ENCODE data around the gene PLCB1. TPM values are rescaled to one million over a fixed set of nuclear protein-coding genes. Genes with fewer than 3 reads are reported as not detected.

PLCB1 gene
- polyA plus RNA-seq, 1 donor (not counting 4 experiments of a cell fraction or from before 2014, with no cell fraction given): 0.37 TPM

GRCh38 chr20:8128291-8129060 is 3.6 kb upstream of the PLCB1 start:
- FAIRE-seq: no peak
- H3K4me2 ChIP-seq (ENCODE audit: control insufficient read depth, extremely low read depth, insufficient read depth, low read depth, low read length): no peak overlapping the region

GRCh38 chr20:8129211-8129976 is 2.7 kb upstream of the PLCB1 start:
- DNase-seq (ENCODE audit: low read depth, low spot score) (no peak), FAIRE-seq (no peak)
- Histone ChIP-seq H3K4me3 (ENCODE audit: control insufficient read depth in 2 of 3, extremely low read depth in 1 of 3, insufficient read depth in 2 of 3, low read depth in 1 of 3, low read length in 3 of 3) (no peak overlapping the region), H3K9ac (ENCODE audit: control insufficient read depth, extremely low read depth, insufficient read depth, low read length) (no peak overlapping the region), H3K36me3 (ENCODE audit: control insufficient read depth in 2 of 2, extremely low read depth in 1 of 2, insufficient read depth in 2 of 2, low read length in 2 of 2) (no peaks in the 10 kb centered on the region), H3K27me3 (ENCODE audit: control insufficient read depth, extremely low read depth, insufficient read depth, low read length) (peaks cover 23% of the 10 kb centered on the region), H3K4me2 (ENCODE audit: control insufficient read depth, extremely low read depth, insufficient read depth, low read depth, low read length) (no peak overlapping the region), H3K27ac (ENCODE audit: control insufficient read depth, insufficient read depth, low read length) (no peak overlapping the region), H2AFZ (ENCODE audit: control insufficient read depth, low read length) (no peak overlapping the region), H4K20me1 (ENCODE audit: control insufficient read depth, extremely low read depth, insufficient read depth, low read length) (no peaks in the 10 kb centered on the region), H3K9me3 (ENCODE audit: control insufficient read depth, low read depth, low read length) (no peaks in the 10 kb centered on the region), H3K79me2 (ENCODE audit: control insufficient read depth, insufficient read depth, low read length) (no peaks in the 10 kb centered on the region), H3K4me1 (ENCODE audit: control insufficient read depth, extremely low read depth, insufficient read depth, low read length) (peaks cover 3% of the 10 kb centered on the region), H3K9me1 (ENCODE audit: control insufficient read depth, extremely low read depth, insufficient read depth, low read length) (no peaks in the 10 kb centered on the region)
- TF ChIP-seq EZH2 (IDR thresholded peaks at IDR 0.05; ENCODE audit: low read length): no peak
- TF ChIP-seq, protein P1, sequence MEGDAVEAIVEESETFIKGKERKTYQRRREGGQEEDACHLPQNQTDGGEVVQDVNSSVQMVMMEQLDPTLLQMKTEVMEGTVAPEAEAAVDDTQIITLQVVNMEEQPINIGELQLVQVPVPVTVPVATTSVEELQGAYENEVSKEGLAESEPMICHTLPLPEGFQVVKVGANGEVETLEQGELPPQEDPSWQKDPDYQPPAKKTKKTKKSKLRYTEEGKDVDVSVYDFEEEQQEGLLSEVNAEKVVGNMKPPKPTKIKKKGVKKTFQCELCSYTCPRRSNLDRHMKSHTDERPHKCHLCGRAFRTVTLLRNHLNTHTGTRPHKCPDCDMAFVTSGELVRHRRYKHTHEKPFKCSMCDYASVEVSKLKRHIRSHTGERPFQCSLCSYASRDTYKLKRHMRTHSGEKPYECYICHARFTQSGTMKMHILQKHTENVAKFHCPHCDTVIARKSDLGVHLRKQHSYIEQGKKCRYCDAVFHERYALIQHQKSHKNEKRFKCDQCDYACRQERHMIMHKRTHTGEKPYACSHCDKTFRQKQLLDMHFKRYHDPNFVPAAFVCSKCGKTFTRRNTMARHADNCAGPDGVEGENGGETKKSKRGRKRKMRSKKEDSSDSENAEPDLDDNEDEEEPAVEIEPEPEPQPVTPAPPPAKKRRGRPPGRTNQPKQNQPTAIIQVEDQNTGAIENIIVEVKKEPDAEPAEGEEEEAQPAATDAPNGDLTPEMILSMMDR (optimal IDR thresholded peaks at IDR 0.05 in 1 of 3, IDR thresholded peaks at IDR 0.05 in 1 of 3, conservative IDR thresholded peaks at IDR 0.05 in 1 of 3; ENCODE audit: extremely low read depth in 1 of 3, insufficient read depth in 2 of 3, low read length in 3 of 3): no peak
- dilution Hi-C loops (cut with MboI; ENCODE audit: extremely low pct_ligation_motif_present, low sequenced_read_pairs): no loop called here

More at GRCh38 chr20:8128291-8129060, 3.6 kb upstream of the PLCB1 start:
- H3K79me2 ChIP-seq (ENCODE audit: control insufficient read depth, insufficient read depth, low read length): no peaks in the 10 kb centered on the region
- no peak overlapping the region for H3K4me3 ChIP-seq (ENCODE audit: control insufficient read depth in 2 of 3, extremely low read depth in 1 of 3, insufficient read depth in 2 of 3, low read depth in 1 of 3, low read length in 3 of 3)
- H2AFZ ChIP-seq (ENCODE audit: control insufficient read depth, low read length): no peak overlapping the region
- TF ChIP-seq EZH2 (IDR thresholded peaks at IDR 0.05; ENCODE audit: low read length): no peak
- TF ChIP-seq, protein P1 (optimal IDR thresholded peaks at IDR 0.05 in 1 of 3, IDR thresholded peaks at IDR 0.05 in 1 of 3, conservative IDR thresholded peaks at IDR 0.05 in 1 of 3; ENCODE audit: extremely low read depth in 1 of 3, insufficient read depth in 2 of 3, low read length in 3 of 3): no peak
- dilution Hi-C loops (cut with MboI; ENCODE audit: extremely low pct_ligation_motif_present, low sequenced_read_pairs): no loop called here
- H3K27me3 ChIP-seq (ENCODE audit: control insufficient read depth, extremely low read depth, insufficient read depth, low read length): peaks cover 21% of the 10 kb centered on the region
- H3K9ac ChIP-seq (ENCODE audit: control insufficient read depth, extremely low read depth, insufficient read depth, low read length): no peak overlapping the region
- no peaks in the 10 kb centered on the region for H3K9me1 ChIP-seq (ENCODE audit: control insufficient read depth, extremely low read depth, insufficient read depth, low read length)
- no peaks in the 10 kb centered on the region for H3K36me3 ChIP-seq (ENCODE audit: control insufficient read depth in 2 of 2, extremely low read depth in 1 of 2, insufficient read depth in 2 of 2, low read length in 2 of 2)
- H3K27ac ChIP-seq (ENCODE audit: control insufficient read depth, insufficient read depth, low read length): no peak overlapping the region
- H3K9me3 ChIP-seq (ENCODE audit: control insufficient read depth, low read depth, low read length): no peaks in the 10 kb centered on the region
- peaks cover 3% of the 10 kb centered on the region for H3K4me1 ChIP-seq (ENCODE audit: control insufficient read depth, extremely low read depth, insufficient read depth, low read length)
- H4K20me1 ChIP-seq (ENCODE audit: control insufficient read depth, extremely low read depth, insufficient read depth, low read length): no peaks in the 10 kb centered on the region
- DNase-seq (ENCODE audit: low read depth, low spot score): no peak

All from keratinocyte (primary cell).